Right renal cortex interstitium (tissue), 3 donors: ENCODE results near the gene PLEKHA6. TPM values are rescaled to one million over a fixed set of nuclear protein-coding genes. Genes with fewer than 3 reads are reported as not detected.

Experiments
- DNase-seq, 3 donors: peaks; one replicate each; pipeline ENCODE4 v3.0.0-alpha.2; 2013; ENCODE audit warnings: low read depth in 3 of 3, low spot score in 2 of 3
- polyA plus RNA-seq, 3 donors: library from polyadenylated mRNA; unstranded; fragments of 120-200 nt; gene quantifications; one replicate each; pipeline ENCODE4 v1.2.1, GENCODE V29; 2013; ENCODE audit not compliant: insufficient read length in 3 of 3

Gene PLEKHA6
- polyA plus RNA-seq, 3 donors, result 37.8 to 45.2 (median 39.7) TPM

GRCh38 chr1:204196068-204196795, 163.5 kb downstream of the PLEKHA6 start, which contains the start of gene KISS1:
TSS of gene KISS1 (minus strand) at chr1:204196491. CDS start at chr1:204192876, 3,615 bp downstream.
- no peak for DNase-seq

- DNase-seq, result no peak
These were observed 165.0 kb downstream of the PLEKHA6 start for GRCh38 chr1:204194771-204195170.

GRCh38 chr1:204194080-204194479, 165.6 kb downstream of the PLEKHA6 start:
- no peak for DNase-seq

- no peak for DNase-seq
These were observed 167.0 kb downstream of the PLEKHA6 start for GRCh38 chr1:204192589-204193352.

DNA sequence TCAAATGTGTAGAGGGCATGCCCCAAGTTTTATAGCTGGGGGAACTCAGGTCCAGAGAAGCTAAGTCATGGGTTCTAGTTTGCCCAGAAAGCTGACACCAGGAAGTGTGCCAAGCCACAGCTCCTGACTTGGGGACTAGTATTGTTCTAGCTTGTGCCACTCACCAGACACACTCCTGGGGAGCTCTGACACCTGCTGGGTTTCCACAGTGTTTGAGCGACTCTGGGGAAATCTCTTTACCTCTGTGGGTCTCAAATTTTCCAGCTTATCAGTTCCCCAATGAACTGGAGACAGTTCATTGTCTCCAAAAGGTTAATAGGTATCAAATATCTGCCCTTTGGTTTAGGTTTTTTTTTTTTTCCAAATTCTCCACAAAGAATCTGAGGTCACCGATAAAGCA, 167.7 kb downstream of the PLEKHA6 start:
- DNase-seq, result no peak

DNA sequence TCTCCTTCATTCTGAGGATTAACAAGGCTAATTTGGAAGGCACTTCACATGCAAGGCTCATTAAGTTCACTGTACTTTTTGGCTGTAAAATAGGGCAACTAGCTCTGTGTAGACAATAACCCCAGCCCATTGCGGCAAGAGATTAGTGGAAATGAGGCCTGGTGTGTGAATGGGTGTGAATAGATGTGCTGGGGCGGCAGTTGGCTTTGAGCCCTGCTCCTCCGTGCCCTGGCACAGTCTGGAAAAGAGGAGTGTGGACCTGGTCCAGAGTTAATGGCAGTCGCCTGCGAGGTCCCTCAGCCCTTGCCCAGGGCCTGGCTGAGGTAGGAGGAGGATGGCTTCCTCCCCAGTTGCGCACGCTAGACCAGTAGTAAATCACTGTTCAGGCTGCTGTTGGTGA, 168.3 kb downstream of the PLEKHA6 start:
- DNase-seq, result no peak

DNA sequence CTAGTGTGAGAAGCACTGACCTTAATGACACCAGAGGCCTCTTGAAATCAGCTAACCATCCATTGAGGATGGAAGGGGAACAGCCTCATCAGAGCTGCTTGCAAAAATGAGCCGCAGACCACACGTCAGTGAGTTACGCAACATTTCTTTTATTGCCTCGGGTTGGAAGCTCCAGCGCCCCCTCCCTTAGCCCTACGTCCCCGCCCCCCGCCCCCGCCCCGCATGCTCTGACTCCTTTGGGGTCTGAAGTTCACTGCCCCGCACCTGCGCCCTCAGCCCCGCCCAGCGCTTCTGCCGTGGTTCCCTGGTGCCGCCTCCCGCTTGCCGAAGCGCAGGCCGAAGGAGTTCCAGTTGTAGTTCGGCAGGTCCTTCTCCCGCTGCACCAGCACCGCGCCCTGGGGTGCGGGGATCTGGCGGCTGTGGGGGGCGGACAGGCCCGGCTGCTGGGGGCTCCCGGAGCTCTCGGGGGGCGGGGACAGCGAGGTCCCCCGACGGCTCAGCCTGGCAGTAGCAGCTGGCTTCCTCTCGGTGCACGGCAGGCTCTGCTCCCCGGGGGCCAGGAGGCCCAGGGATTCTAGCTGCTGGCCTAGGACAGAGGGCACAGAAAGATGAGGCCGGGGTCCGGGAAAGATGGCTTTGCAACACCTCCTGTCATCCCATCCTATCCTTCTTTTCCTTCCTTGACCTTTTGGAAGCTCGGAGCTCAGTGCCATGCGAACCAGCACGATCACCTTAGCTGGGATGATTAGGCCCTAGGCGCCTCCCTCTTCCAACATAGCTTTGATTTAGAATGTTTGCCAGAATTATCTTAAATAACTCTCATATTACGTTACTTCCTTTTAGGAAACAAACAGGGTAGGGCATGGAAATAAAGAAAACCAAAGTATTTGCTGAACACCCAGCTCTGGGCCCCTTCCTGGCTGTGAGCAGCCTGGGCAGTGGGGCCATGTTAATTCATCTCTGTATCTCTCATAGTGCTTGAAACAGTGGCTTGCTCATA, 169.2 kb downstream of the PLEKHA6 start:
- no peak for DNase-seq

DNA sequence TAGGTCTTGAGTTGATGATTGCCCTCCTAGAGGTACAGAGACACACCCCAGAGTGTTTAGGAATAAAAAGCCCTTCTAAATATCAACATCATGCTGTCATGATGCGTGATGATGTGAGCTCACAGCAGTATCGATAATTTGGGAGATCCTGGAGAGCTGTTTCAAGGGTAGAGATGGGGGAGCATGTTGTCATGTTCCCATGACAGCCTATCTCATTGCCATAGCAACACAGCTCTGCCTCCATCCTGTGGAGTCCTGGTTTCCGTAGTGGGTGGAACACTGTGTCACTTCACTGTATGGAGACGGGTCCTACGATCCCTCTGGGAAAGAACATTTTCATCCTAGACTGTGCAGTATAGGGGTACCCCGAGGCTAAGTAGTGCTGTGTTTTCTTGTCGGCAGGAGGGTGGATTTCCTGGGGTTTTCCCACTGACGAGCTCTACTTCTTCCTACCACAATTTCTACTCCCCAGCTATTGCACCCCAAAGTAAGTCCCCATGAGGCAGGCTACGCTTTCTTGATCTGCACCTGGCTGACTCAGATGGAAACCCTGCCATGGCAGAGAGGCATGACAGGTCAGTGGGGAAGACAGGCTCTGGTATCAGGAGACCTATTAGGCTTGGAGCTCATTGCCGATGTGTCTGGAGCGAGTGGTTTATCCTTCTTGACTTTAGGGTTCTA, 170.6 kb downstream of the PLEKHA6 start:
- no peak for DNase-seq

- no peak for DNase-seq
These were observed 173.1 kb downstream of the PLEKHA6 start for GRCh38 chr1:204186597-204186996.

DNA sequence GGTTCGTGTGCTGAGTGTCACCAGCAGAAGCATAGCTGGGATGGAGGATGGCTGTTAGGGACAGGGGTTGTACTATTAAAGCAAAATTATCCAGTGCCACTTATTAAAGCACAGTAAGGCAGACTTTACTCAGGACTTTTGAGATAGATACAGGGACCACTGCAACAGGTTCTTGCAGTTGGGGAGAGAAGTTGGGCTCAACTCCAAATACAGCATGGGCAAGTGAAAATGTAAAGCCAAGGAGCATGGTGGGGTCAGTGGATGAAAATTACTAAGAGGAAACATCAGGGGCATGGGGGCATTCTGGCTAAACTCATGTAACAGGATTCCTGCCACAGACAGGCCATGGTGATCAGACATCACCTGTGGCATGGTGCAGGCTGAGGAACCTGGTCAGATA, 178.6 kb downstream of the PLEKHA6 start:
- DNase-seq, result no peak

DNA sequence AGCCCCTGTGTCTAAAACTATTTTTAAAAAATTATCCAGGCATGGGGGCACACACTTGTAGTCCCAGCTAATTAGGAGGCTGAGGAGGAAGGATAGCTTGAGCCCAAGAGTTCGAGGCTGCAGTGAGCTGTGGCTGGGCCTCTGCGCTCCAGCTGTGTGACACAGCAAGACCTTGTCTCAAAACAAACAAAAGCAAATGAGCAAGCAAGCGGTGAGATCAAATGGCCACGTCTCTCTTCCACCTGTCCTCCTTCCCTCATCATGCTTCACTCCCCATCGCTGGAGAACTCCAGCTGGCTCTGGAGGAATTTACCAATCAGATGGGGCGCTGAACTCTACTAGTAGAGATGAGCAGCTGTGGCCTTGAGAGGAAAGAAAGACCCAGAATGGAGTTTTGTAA, 179.6 kb downstream of the PLEKHA6 start:
- DNase-seq, result no peak

DNA sequence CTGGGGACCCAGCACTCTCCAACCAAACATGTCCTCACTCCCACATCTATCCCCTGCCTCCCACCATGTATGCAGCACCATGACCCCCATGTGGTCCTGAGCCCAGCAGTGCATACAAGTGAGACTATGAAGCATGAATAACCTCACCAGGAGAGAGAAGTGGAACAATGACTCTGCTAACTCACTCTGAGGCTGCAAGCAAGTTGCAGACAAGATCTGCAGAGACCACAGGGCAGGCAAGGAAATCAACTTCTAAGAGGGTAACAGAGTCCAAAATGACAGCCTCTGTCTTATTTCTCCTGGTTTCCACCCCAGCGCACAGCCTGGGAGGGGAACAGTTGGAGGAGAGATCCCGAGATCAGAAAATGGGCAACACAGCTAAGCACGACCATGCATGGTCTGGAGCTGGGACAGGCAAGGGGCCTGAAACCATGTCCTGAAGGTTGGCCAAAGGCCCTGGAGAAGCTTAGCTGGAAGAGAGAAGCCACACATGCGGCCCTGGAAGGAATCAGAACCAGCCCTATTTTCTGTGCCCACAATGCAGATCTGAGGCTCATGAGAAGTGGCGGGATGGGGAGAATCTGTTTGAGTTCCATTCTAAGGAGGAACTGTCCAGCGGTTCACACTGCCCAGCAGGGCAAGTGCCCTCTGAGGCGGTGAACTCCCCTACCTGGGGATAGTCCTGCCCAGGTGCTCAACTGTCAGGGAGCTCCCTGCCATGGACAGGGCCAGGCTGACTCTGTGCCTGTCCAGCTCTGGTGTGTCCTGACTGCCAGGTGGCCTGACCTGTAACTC, 181.0 kb downstream of the PLEKHA6 start:
- no peak for DNase-seq

DNA sequence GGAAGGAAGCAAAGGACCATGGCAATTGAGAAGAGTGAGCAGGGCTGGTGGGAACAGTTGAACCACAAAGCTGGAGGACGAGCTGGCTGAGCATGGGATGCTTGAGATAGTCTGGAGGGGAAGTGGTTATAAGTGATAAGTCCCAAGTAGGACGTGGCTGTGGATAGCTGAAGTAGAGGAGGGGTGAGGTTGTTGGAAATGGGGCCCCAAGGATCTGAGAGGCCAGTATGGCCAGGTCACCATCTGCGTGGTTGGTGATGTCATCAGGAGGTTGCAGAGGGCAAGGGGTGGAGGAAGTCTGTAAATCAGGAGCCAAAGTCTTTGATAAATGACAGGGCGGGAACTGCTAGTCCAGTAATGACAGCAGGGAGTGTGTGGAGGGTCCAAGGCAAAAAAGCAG, 182.6 kb downstream of the PLEKHA6 start:
- DNase-seq, result no peak

GRCh38 chr1:204176049-204176448, 183.7 kb downstream of the PLEKHA6 start:
- no peak for DNase-seq

DNA sequence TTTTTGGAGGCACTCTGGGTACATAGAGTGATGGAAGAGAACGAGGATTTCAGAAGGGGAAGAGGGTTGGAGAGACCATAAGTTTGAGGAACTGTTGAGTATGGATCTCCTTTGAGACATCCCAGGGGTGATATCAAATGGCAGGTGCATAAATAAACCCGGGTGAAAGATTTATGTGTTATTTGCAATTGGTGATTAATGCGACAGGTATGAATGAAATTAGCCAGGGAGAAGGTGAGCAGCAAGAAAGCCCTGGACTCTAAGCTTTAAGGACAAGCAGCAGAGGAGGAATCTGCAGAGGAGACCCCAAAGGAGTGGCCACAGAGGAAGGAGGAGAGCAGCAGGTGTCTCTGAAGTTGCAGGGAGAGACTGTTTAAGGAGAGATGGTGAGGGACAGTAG, 184.8 kb downstream of the PLEKHA6 start:
- no peak for DNase-seq

DNA sequence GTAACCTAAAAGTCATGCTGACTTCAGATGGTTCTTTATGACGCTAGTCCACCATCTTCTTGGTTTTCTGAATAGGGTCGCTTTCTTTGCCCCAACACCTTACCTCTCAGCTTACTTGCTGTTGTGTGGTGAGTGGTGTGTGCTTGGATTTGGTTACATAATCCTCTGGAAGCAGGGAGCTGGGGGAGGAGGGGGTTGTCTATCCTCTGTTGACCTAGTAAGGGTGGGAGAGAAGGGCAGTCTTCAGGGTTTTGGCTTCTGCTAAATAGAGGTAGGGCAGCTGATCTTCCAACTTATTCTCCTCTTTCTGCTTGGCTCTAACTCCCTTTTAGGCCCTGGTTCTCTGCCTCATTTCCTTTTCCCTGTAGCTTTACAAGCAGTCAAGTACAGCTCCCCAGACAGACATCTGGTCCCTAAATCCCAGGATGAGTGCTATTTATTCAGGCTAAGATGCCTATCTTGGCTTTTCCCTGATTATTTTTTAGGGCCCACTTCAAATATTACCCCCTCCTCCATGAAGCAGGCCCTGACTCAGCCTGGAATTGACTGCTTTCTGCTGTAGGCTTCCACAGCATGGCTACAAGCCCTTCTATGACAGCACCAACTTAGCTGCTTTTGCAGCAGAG, 187.2 kb downstream of the PLEKHA6 start:
- DNase-seq, result no peak

- DNase-seq, result no peak
These were observed 188.0 kb downstream of the PLEKHA6 start for GRCh38 chr1:204171751-204172178.

DNA sequence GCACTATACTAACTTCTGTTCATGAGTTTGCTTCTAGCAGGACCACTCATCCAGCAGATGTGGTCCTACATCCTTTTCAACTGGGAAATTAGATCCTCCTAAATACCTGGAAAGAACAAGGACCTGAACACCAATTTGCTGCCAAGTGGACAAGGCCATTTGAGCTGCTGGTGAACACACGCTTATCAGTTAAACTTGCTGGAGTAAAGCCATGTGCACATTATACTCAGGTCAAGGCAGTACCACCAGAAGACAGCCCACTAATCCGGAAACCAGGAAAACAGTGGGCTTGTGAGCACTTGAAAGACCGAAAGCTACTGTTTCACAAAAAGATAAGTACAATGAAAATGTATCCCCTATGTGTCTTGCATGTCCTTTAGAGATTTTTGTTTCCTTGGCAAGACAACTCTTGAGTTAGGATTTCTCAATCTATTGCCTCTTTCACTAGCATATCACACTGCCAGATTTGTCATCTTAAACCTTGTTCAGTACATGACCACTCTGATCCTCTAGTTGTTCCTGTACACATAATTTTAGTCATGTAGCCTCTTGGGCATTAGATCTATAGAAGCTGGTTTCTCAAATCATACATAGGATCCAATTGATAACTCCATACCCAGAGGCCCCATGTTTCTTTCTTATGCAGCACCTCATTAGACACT, 189.1 kb downstream of the PLEKHA6 start:
- DNase-seq, result no peak
